OCI-LY7 (cell line): ENCODE results near the gene CD44.

ENCODE experiments used
- CTCF ChIP-seq: fragments of 200-600 bp; sonication (generic); conservative IDR thresholded peaks from 2 replicates; pipeline ENCODE4 v1.5.1; 2014; ENCODE audit warnings: mild to moderate bottlenecking, antibody characterized with exemption, low read length, moderate library complexity, mixed read lengths
- EZH2phosphoT487 ChIP-seq: fragments of 200-600 bp; sonication (generic); IDR thresholded peaks from 2 replicates; pipeline ENCODE4 v1.6.1; 2018; ENCODE audit warnings: low read depth, borderline replicate concordance, mild to moderate bottlenecking, mixed run types, antibody characterized with exemption, low read length, moderate library complexity, mixed read lengths

- TF ChIP-seq CTCF (no peak), EZH2phosphoT487 (no peak)
Measured at GRCh38 chr11:35197292-35197691, 58.3 kb downstream of the CD44 start.
